Spleen (tissue), 11 donors: ENCODE measurements around the gene CEMIP. TPM values are rescaled to one million over a fixed set of nuclear protein-coding genes. Genes with fewer than 3 reads are reported as not detected.

ENCODE experiments used
- DNase-seq: peaks from one replicate; pipeline ENCODE4 v3.0.0-alpha.2; 2020
- H3K27ac ChIP-seq, 8 donors: fragments of 200-600 bp; sonication (generic) in 7 of 8; 1 replicate in 4 of 8; 2 replicates in 4 of 8; pipeline versions ENCODE4 v1.5.0 to v1.8.0; 2016 to 2021; ENCODE audit warnings: inconsistent platforms in 4 of 8, mild to moderate bottlenecking in 4 of 8, moderate library complexity in 1 of 8
- H3K27me3 ChIP-seq, 7 donors: fragments of 200-600 bp; sonication (generic) in 6 of 7; replicated peaks in 1 of 7; 1 replicate in 4 of 7; 2 replicates in 3 of 7; pipeline versions ENCODE4 v1.5.0 to v1.8.0; 2016 to 2021; ENCODE audit warnings: inconsistent platforms in 3 of 7, mild to moderate bottlenecking in 1 of 7
- H3K36me3 ChIP-seq, 6 donors: fragments of 200-600 bp; sonication (generic) in 5 of 6; 1 replicate in 4 of 6; 2 replicates in 2 of 6; pipeline versions ENCODE4 v1.5.0 to v1.8.0; 2016 to 2021; ENCODE audit warnings: inconsistent platforms in 2 of 6
- H3K4me1 ChIP-seq, 6 donors: fragments of 200-600 bp; sonication (generic) in 5 of 6; 1 replicate in 3 of 6; 2 replicates in 3 of 6; pipeline versions ENCODE4 v1.5.0 to v1.8.0; 2016 to 2021; ENCODE audit warnings: inconsistent platforms in 3 of 6
- H3K4me3 ChIP-seq, 8 donors: fragments of 200-600 bp; sonication (generic) in 7 of 8; 1 replicate in 4 of 8; 2 replicates in 4 of 8; pipeline versions ENCODE4 v1.5.0 to v1.8.0; 2016 to 2021; ENCODE audit warnings: inconsistent platforms in 4 of 8, mild to moderate bottlenecking in 4 of 8, moderate library complexity in 2 of 8
- H3K9me3 ChIP-seq, 8 donors: fragments of 200-600 bp; sonication (generic) in 7 of 8; 1 replicate in 4 of 8; 2 replicates in 4 of 8; pipeline versions ENCODE4 v1.5.0 to v1.8.0; 2016 to 2021; ENCODE audit warnings: inconsistent platforms in 4 of 8
- POLR2A ChIP-seq, 3 donors: fragments of 450-650 bp; IDR thresholded peaks; one replicate each; pipeline ENCODE4 v1.5.1; 2017; ENCODE audit warnings: antibody characterized with exemption in 3 of 3, mild to moderate bottlenecking in 1 of 3
- POLR2AphosphoS5 ChIP-seq, 3 donors: sonication (generic); formaldehyde crosslinking; IDR thresholded peaks; one replicate each; pipeline ENCODE4 v1.5.1; 2017; ENCODE audit warnings: antibody characterized with exemption in 3 of 3
- WGBS, 5 donors: extraction: QIAGEN DNeasy Blood & Tissue Kit in 3 of 5; methylation state at CpG; one replicate each; pipeline versions ENCODE4 v1.1.5 to v1.1.7; 2013 to 2018; 5-methylcytosine and 5-hydroxymethylcytosine counted together
- intact Hi-C: fragments of 100-400 bp; cut with DNase I; formaldehyde crosslinking; loops from one replicate; pipeline ENCODE4 v1.15.0; 2023; ENCODE audit warnings: low total_unique reads
- polyA plus RNA-seq, 3 donors: library from polyadenylated mRNA; stranded (reverse); fragments of 200-250 nt; gene quantifications; one replicate each; pipeline ENCODE4 v1.2.1, GENCODE V29; 2013
- total RNA-seq, 7 donors: library from RNA; depleted of rRNA in 3 of 7; stranded (reverse); fragments of >200 nt in 3 of 7; fragmentation: NEBNext Ultra II Directional in 4 of 7; extraction: Animal tissue kit (Norgen Biotek cat#: 25700) in 4 of 7; gene quantifications; one replicate each; pipeline versions ENCODE4 v1.1.0 to v1.2.1, GENCODE V29; 2016 to 2021
- TF ChIP-seq, protein P1 (sequence below), 11 experiments: fragments of 200-600 bp in 7 of 11; fragments of 450-650 bp in 4 of 11; sonication (generic) in 4 of 11; IDR thresholded peaks in 8 of 11; conservative IDR thresholded peaks in 3 of 11; 1 replicate in 7 of 11; 2 replicates in 4 of 11; pipeline versions ENCODE4 v1.4.0 to v1.8.0; 2016 to 2021; ENCODE audit warnings: antibody characterized with exemption in 11 of 11, inconsistent platforms in 4 of 11, mild to moderate bottlenecking in 1 of 11
- donor health status: healthy with polysubstance abuse.
- donor health status: DM: no; HTN: no; CAD: no; lungs with moderate emphysema.
- donor health status: DM: no; HTN: no; CAD: no.
- donor health status: Bipolar disorder and iron deficiency.
- donor health status: healthy.
- donor health status: DM: no; HTN: no; CAD: no.
- donor health status: DM: yes; HTN: yes; CAD: no.

CEMIP gene
- total and polyA plus RNA-seq, 10 donors, result 0.20 to 3.0 (median 1.0) TPM; not detected in 1

DNA sequence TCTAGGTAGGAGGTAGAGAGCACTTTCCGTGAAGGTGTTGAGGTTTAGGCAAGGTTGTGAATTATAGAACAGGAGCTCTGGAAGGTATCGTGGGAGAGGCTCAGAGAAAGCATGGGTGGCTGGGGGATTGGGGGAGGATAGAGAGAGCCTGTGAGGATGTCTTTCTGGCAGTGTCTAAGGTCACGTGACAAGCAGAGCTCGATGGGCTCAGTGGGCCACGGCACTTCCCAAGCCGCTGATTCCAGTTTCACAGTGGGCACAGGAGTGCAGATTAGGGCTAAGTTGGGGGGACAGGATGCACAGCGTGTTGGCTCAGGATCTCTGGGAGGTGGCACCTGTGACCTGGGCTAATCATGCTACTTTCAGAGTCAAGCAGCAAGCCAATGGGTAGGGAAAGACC lies 52.0 kb downstream of the CEMIP start:
- intact Hi-C loops, result no loop called here
- Histone ChIP-seq H3K27me3 (no peaks in the 10 kb centered on the region), H3K4me1 (no peaks in the 10 kb centered on the region), H3K9me3 (no peaks in the 10 kb centered on the region), H3K36me3 (no peaks in the 10 kb centered on the region), H3K27ac (no peak overlapping the region), H3K4me3 (no peak overlapping the region)
- no peak for DNase-seq
- no peak for TF ChIP-seq POLR2AphosphoS5 (IDR thresholded peaks at IDR 0.05)
- TF ChIP-seq, protein P1, sequence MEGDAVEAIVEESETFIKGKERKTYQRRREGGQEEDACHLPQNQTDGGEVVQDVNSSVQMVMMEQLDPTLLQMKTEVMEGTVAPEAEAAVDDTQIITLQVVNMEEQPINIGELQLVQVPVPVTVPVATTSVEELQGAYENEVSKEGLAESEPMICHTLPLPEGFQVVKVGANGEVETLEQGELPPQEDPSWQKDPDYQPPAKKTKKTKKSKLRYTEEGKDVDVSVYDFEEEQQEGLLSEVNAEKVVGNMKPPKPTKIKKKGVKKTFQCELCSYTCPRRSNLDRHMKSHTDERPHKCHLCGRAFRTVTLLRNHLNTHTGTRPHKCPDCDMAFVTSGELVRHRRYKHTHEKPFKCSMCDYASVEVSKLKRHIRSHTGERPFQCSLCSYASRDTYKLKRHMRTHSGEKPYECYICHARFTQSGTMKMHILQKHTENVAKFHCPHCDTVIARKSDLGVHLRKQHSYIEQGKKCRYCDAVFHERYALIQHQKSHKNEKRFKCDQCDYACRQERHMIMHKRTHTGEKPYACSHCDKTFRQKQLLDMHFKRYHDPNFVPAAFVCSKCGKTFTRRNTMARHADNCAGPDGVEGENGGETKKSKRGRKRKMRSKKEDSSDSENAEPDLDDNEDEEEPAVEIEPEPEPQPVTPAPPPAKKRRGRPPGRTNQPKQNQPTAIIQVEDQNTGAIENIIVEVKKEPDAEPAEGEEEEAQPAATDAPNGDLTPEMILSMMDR (IDR thresholded peaks at IDR 0.05 in 8 of 11, conservative IDR thresholded peaks at IDR 0.05 in 3 of 11), result no peak
- no peak for TF ChIP-seq POLR2A (IDR thresholded peaks at IDR 0.05)
- 87 to 94% (median 89%) methylated on average over 7 of the region's 7 CpGs for WGBS, 5 donors

DNA sequence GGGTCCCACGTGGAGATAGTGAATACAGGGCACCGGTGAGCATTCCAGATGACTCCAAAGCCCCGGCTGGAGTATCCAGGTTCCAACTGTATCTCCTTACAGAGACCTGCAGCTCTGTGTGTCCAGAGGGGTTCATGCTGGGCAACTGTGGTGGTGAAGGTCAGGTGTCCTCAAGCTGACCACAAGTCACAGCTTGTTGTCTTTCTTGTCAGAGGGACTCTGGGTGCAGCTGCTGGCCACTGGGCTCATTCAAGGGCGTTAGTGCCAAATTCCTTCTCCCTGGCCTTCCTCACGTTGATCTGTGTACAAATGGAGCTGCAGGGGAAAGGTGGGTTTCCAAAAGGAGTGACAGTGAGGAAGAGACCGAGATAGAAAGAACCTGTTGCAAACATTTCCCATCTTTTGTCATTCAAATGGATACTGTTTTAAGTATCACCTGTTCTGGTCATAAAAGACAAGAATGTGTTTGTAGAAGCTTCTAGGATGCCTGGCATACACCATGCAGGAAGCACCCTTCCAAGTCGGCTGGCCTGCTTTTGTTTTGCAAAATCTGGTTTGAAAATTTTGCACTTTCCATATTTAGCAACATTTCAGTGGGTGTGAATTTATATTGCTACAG lies 52.5 kb downstream of the CEMIP start:
- TF ChIP-seq, protein P1 (IDR thresholded peaks at IDR 0.05 in 8 of 11, conservative IDR thresholded peaks at IDR 0.05 in 3 of 11), result no peak
- TF ChIP-seq POLR2AphosphoS5 (IDR thresholded peaks at IDR 0.05) (no peak), POLR2A (IDR thresholded peaks at IDR 0.05) (no peak)
- Histone ChIP-seq H3K36me3 (no peaks in the 10 kb centered on the region), H3K4me3 (no peak overlapping the region), H3K27ac (no peak overlapping the region), H3K27me3 (no peaks in the 10 kb centered on the region), H3K4me1 (no peaks in the 10 kb centered on the region), H3K9me3 (no peaks in the 10 kb centered on the region)
- intact Hi-C loops, result no loop called here
- no peak for DNase-seq
- WGBS, 5 donors, result 67 to 78% (median 77%) methylated on average over 6 to 7 of the region's 7 CpGs

DNA sequence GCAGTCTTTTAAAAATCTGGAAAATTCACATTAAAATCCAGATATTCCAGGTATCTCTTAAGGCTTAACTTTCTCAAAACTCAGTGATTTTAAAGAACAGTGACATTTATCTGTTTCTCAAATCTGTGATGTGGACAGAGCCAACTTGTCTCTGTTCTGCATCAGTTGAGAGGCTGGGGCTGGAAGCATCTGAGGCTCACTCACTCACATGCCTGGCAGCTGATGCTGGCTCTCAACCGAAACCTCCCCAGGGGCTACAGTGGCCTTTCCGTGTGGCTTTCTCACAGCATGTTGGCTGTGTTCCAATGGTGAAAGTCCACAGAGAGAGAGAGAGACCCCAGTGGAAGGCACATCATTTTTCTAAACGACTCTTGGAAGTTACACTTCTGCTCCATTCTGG lies 53.5 kb downstream of the CEMIP start:
- Histone ChIP-seq H3K4me1 (no peaks in the 10 kb centered on the region), H3K36me3 (no peaks in the 10 kb centered on the region), H3K27me3 (no peaks in the 10 kb centered on the region), H3K4me3 (no peak overlapping the region), H3K27ac (no peak overlapping the region), H3K9me3 (no peaks in the 10 kb centered on the region)
- 37 to 61% (median 52%) methylated on average over 3 of the region's 3 CpGs for WGBS, 5 donors
- intact Hi-C loops, result no loop called here
- TF ChIP-seq POLR2AphosphoS5 (IDR thresholded peaks at IDR 0.05) (no peak), POLR2A (IDR thresholded peaks at IDR 0.05) (no peak)
- TF ChIP-seq, protein P1 (IDR thresholded peaks at IDR 0.05 in 8 of 11, conservative IDR thresholded peaks at IDR 0.05 in 3 of 11), result no peak
- DNase-seq, result no peak

DNA sequence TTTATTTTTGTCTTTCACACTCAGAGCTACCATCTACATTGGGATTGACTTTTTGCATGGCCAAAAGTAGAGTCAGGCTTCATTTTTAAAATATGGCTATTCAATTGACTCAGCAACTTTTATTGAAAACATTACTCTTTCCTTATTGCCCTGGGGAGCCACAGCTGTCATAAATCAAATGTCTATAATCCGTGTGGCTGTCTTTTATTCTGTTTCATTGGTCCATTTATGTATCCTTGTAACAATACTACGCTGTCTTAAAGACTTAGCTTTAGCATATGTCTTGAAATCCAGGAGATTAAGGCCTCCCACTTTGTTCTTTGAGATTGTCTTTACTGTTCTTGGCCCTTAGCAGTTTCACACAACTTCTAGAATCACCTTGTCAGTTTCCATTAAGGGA lies 55.2 kb downstream of the CEMIP start:
- Histone ChIP-seq H3K27me3 (no peaks in the 10 kb centered on the region), H3K36me3 (no peaks in the 10 kb centered on the region), H3K9me3 (no peaks in the 10 kb centered on the region), H3K27ac (no peak overlapping the region), H3K4me3 (no peak overlapping the region), H3K4me1 (peaks cover 0 to 3% (median 0%) of the 10 kb centered on the region in 6 donors)
- intact Hi-C loops, result no loop called here
- TF ChIP-seq, protein P1 (IDR thresholded peaks at IDR 0.05 in 8 of 11, conservative IDR thresholded peaks at IDR 0.05 in 3 of 11), result no peak
- TF ChIP-seq POLR2A (IDR thresholded peaks at IDR 0.05) (no peak), POLR2AphosphoS5 (IDR thresholded peaks at IDR 0.05) (no peak)
- DNase-seq, result no peak
- WGBS, 5 donors, result 72 to 86% (median 76%) methylated on average over 2 of the region's 2 CpGs
